KOPT-K1 (cell line): ENCODE results near the gene ITIH4.

ENCODE experiments used
- H3K27ac ChIP-seq: fragments of 200-600 bp; sonication (generic); 2 replicates; pipeline ENCODE4 v1.5.1; 2016; ENCODE audit warnings: antibody characterized with exemption, mild to moderate bottlenecking, low read depth, low read length; ENCODE audit not compliant: poor library complexity, severe bottlenecking
- H3K36me3 ChIP-seq: fragments of 200-600 bp; sonication (generic); 2 replicates; pipeline ENCODE4 v1.5.1; 2017; ENCODE audit warnings: antibody characterized with exemption, mild to moderate bottlenecking, low read length, moderate library complexity; ENCODE audit not compliant: insufficient read depth
- H3K9me3 ChIP-seq: fragments of 200-600 bp; sonication (generic); 2 replicates; pipeline ENCODE4 v1.5.1; 2017; ENCODE audit warnings: antibody characterized with exemption, low read length, mild to moderate bottlenecking; ENCODE audit not compliant: insufficient read depth, poor library complexity, severe bottlenecking

The ITIH4 gene

GRCh38 chr3:52792413-52792812 lies 38.1 kb downstream of the ITIH4 start:
- no peak overlapping the region for H3K27ac ChIP-seq
- no peaks in the 10 kb centered on the region for H3K9me3 ChIP-seq
- H3K36me3 ChIP-seq: no peaks in the 10 kb centered on the region

DNA sequence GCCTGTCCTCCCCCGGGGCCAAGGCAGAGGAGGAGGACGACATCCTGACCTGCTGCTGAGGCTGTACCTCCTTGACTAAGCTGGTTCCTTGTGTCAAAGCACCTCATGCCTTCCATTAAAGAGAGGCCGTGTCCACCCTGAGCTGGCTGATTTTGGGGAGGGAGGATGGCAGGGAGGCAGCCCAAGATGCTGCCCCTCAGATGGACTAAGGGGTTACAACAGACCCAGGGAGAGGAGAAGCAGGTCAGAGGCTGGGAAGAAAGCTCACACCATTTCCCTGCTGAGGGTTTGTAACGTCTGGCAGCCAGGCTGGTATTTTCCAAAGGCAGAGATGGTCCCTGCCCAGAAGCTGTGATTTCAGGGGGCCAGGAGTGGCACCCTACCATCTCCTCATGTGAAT lies 38.5 kb downstream of the ITIH4 start:
- no peaks in the 10 kb centered on the region for H3K36me3 ChIP-seq
- H3K27ac ChIP-seq: no peak overlapping the region
- H3K9me3 ChIP-seq: no peaks in the 10 kb centered on the region

DNA sequence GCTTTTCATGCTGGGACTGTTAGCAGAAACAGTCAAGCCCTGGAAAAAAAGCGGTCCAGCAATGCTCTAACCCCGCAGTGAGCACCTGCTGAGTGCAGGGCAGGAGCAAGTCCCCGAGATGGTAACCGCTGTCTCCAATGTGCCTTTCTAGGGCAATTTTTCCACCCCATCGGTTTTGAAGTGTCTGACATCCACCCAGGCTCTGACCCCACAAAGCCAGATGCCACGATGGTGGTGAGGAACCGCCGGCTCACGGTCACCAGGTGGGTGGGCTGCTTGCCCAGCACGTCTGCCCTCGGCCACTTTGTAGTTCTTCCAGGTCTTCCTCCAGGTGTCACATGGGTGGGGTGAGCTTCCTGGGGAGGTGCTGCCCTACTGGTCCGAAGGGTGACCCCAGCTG lies 39.1 kb downstream of the ITIH4 start:
- Histone ChIP-seq H3K9me3 (no peaks in the 10 kb centered on the region), H3K27ac (no peak overlapping the region)

GRCh38 chr3:52790741-52791140 lies 39.7 kb downstream of the ITIH4 start:
- Histone ChIP-seq H3K27ac (no peak overlapping the region), H3K36me3 (no peaks in the 10 kb centered on the region)

More for the DNA sequence above, 39.1 kb downstream of the ITIH4 start:
- no peaks in the 10 kb centered on the region for H3K36me3 ChIP-seq

DNA sequence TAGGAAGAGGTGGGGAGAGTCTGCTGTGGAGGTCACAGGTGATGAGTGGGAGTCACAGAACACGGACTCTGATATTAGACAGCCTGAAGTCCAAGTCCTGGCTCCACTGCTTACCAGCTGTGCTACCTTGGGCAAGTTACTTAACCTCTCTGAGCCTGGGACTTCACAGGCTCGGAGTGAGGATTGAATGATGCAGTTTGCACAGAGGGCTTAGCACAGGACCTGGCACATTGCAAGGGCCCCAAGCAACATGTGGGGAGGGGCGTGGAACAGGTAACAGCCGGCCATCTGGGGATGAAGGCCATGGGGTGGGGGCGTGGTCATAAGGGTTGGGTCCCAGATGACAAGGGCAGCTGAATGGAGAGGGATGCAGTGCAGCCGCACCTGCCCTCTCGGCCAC lies 40.1 kb downstream of the ITIH4 start:
- Histone ChIP-seq H3K36me3 (no peaks in the 10 kb centered on the region), H3K9me3 (no peaks in the 10 kb centered on the region), H3K27ac (no peak overlapping the region)

More at GRCh38 chr3:52790741-52791140, 39.7 kb downstream of the ITIH4 start:
- H3K9me3 ChIP-seq: no peaks in the 10 kb centered on the region

DNA sequence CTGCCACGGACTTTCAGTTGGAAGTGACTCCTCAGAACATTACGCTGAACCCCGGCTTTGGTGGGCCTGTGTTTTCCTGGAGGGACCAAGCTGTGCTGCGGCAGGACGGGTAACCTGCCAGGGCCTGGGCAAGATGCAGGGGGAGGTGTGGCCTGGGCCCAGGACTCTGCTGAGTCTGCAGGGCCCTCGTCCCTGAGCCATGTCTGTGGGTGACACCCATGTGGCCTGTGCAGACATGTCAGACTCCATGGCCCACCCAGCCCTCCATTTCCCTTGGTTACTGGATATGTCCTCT lies 40.8 kb downstream of the ITIH4 start:
- Histone ChIP-seq H3K27ac (no peak overlapping the region), H3K9me3 (no peaks in the 10 kb centered on the region)

DNA sequence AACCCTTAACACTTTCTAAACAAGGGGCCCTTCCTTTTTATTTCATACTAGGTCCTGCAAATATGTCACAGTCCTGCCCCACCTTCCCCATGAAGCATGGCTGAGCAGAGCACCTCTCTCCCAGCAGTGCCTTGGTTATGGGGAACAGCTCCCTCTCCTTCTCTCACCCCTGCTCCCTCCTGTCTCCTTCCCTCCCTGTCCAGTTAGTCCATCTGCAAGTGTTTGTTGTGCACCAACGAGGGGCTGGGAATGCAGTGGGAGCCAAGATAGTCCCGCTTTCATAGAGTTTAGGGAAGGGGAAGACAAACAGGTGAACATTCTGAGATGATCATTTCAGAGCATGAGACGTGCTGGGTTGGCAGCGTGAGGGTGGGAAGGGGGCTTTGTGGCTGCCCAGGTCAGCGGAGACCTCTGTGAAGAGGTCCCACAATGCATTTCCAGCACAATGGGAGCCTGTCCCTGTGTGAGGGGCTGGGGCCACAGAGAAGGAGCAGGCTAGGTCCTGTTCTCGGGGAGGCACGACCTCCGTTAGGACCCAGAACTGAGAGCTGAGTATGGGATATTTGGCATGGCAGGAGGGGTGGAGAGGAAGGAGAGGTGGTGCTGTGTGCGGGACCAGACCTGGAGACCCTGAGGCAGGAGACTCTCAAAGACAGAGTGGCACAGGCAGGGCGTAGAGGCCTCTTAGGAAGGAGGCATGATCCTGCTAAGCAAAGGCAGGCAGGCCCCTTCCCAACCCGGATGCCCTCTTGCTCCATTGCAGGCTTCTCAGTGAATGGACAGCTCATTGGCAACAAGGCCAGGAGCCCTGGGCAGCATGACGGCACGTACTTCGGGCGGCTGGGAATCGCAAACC lies 41.4 kb downstream of the ITIH4 start:
- no peak overlapping the region for H3K27ac ChIP-seq
- H3K36me3 ChIP-seq: no peaks in the 10 kb centered on the region
- H3K9me3 ChIP-seq: no peaks in the 10 kb centered on the region

More for the DNA sequence above, 40.8 kb downstream of the ITIH4 start:
- H3K36me3 ChIP-seq: no peaks in the 10 kb centered on the region

GRCh38 chr3:52787672-52788625 lies 42.5 kb downstream of the ITIH4 start:
- no peaks in the 10 kb centered on the region for H3K36me3 ChIP-seq
- no peaks in the 10 kb centered on the region for H3K9me3 ChIP-seq
- no peak overlapping the region for H3K27ac ChIP-seq

GRCh38 chr3:52787246-52787645 lies 43.2 kb downstream of the ITIH4 start:
- no peaks in the 10 kb centered on the region for H3K36me3 ChIP-seq
- H3K27ac ChIP-seq: no peak overlapping the region
- no peaks in the 10 kb centered on the region for H3K9me3 ChIP-seq

DNA sequence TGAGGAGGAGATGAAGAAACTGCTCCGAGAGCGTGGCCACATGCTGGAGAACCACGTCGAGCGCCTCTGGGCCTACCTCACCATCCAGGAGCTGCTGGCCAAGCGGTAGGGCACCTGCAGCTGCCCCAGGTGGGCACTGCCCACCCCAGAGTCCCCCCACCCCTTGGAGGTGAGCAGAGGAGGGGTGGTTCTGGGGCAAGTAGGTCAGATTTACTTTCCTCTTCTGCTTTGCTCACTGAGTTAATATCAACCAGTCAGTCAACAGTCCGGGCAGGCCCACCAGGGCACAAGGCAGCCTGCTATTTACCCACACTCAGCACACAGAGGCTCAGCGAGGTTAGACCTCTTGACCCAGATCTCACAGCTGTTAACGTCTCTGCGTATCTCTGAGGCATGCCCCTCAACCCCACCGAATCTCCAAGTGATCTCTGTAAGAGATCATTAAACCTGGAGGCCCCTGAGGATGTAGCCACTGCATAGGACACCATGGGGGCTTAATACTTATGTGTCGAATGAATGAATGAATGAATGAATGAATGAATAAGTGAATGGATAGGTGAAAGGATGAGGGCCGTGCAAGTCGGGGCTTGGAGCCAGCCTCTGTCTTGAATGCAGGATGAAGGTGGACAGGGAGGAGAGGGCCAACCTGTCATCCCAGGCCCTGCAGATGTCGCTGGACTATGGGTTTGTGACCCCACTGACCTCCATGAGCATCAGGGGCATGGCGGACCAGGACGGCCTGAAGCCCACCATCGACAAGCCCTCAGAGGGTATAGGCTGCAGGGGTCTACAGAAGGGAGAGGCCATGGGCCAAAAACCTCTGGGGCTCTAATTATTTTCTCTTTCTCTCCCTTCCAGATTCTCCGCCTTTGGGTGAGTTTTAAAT lies 43.9 kb downstream of the ITIH4 start:
- Histone ChIP-seq H3K36me3 (no peaks in the 10 kb centered on the region), H3K27ac (no peak overlapping the region), H3K9me3 (no peaks in the 10 kb centered on the region)

DNA sequence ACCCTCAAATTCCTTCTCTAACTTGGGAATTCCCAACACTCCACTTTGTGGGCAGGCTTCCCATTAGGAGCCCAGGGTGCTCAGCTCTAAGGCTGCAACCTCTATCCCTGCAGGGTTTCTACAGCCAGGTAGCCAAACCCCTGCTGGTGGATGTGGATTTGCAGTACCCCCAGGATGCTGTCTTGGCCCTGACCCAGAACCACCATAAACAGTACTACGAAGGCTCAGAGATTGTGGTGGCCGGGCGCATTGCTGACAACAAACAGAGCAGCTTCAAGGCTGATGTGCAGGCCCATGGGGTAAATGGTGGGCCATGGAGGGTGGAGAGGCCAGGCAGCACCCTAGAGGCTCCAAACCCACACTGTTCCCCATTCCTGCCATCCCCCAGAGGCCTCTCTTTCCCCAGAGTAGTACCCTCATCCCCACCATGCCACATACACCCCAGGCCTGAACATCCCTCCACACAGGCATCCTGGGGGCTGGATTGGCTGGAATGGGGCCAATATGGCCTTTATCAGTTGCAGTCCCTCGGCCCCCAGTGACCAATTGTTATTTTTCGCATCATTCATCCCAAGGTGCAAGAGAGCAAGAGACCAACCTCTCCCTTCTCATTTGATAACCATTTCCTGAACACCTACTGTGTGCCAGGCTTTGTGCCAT lies 45.4 kb downstream of the ITIH4 start:
- H3K9me3 ChIP-seq: no peaks in the 10 kb centered on the region
- no peaks in the 10 kb centered on the region for H3K36me3 ChIP-seq
- H3K27ac ChIP-seq: no peak overlapping the region

DNA sequence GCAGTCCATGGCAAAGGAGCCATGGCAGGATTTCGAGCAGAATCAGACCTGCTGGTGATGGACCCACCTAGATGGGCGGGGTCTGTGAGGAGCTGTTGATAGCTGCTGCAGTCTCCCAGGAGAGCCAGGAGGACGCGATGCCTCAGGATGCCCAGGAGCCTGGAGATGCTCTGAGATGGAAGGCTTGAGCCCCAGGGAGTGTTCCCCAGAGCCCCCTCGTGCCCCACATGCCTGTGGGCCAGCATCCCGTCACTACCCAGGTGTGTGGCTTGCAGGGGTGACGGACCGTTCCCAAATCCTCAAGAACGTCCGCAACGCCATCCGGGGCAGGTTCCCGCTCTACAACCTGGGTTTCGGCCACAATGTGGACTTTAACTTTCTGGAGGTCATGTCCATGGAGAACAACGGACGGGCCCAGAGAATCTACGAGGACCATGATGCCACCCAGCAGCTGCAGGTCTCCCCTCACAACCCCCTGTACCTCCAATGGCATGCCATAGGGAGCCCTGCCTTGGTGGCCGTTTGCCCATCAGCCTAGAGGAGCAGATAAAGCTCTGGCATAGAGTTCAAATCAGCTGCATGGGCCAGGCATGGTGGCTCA lies 46.4 kb downstream of the ITIH4 start:
- no peaks in the 10 kb centered on the region for H3K9me3 ChIP-seq
- no peaks in the 10 kb centered on the region for H3K36me3 ChIP-seq
- no peak overlapping the region for H3K27ac ChIP-seq

- H3K9me3 ChIP-seq: no peaks in the 10 kb centered on the region
- H3K36me3 ChIP-seq: no peaks in the 10 kb centered on the region
- no peak overlapping the region for H3K27ac ChIP-seq
Measured at GRCh38 chr3:52783211-52783555, 47.3 kb downstream of the ITIH4 start.
